LNCaP clone FGC (cell line): ENCODE data around the gene BNC1.

ENCODE experiments used
- DNase-seq: peaks from one replicate; pipeline ENCODE4 v3.0.0-alpha.2; 2011; ENCODE audit warnings: low read depth
- H3K4me3 ChIP-seq: 2 replicates; pipeline ENCODE4 v1.5.1; 2011; ENCODE audit warnings: mild to moderate bottlenecking, low read depth, low read length, control low read depth
- CTCF ChIP-seq: IDR thresholded peaks from 2 replicates; pipeline ENCODE4 v1.5.1; 2012; ENCODE audit warnings: mild to moderate bottlenecking; ENCODE audit not compliant: control insufficient read depth, insufficient read depth; ENCODE audit errors: extremely low read depth

Gene BNC1

GRCh38 chr15:83219026-83219425, 65.4 kb downstream of the BNC1 start:
- TF ChIP-seq CTCF: no peak
- H3K4me3 ChIP-seq: no peak overlapping the region
- DNase-seq: no peak

DNA sequence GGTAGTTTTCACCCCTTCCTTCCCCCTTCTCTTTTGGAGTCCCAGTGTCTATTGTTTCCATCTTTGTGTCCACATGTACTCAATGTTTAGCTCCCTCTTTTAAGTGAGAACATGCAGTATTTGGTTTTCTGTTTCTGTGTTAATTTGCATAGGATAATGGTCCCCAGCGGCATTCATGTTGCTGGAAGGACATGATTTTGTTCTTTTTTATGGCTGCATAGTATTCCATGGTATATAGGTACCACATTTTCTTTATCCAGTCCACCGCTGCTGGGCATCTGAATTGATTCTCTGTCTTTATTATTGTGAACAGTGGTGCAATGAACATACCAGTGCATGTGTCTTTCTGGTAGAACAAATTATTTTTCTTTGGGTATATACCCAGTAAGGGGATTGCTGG, 69.2 kb downstream of the BNC1 start:
- DNase-seq: no peak
- H3K4me3 ChIP-seq: no peak overlapping the region
- no peak for TF ChIP-seq CTCF

DNA sequence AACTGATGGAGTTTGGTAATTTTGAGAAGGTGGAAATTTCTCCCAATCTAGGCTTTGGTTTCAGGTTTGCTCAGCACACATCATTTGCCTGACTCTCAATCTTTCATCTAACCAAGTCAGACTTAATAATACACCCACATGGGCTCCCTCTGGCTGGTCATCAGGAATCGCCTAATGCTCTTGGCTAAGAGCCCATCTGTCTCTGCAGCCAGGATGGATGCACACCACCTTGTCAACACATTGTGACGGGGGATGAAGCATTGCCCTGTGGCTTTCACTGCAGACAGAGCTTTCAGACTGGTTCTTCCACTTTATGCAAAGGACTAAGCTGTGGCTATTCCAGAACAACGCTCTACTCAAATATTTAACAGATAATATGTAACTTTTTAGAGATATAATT, 73.8 kb downstream of the BNC1 start:
- peak; percentile 68 for DNase-seq
- no peak overlapping the region for H3K4me3 ChIP-seq
- no peak for TF ChIP-seq CTCF

- no peak for TF ChIP-seq CTCF
- DNase-seq: no peak
- H3K4me3 ChIP-seq: no peak overlapping the region
These were observed 75.1 kb downstream of the BNC1 start for GRCh38 chr15:83209333-83209732.

GRCh38 chr15:83208367-83208661, 76.2 kb downstream of the BNC1 start:
- no peak for TF ChIP-seq CTCF
- no peak for DNase-seq
- H3K4me3 ChIP-seq: peak overlapping the region; percentile 55

DNA sequence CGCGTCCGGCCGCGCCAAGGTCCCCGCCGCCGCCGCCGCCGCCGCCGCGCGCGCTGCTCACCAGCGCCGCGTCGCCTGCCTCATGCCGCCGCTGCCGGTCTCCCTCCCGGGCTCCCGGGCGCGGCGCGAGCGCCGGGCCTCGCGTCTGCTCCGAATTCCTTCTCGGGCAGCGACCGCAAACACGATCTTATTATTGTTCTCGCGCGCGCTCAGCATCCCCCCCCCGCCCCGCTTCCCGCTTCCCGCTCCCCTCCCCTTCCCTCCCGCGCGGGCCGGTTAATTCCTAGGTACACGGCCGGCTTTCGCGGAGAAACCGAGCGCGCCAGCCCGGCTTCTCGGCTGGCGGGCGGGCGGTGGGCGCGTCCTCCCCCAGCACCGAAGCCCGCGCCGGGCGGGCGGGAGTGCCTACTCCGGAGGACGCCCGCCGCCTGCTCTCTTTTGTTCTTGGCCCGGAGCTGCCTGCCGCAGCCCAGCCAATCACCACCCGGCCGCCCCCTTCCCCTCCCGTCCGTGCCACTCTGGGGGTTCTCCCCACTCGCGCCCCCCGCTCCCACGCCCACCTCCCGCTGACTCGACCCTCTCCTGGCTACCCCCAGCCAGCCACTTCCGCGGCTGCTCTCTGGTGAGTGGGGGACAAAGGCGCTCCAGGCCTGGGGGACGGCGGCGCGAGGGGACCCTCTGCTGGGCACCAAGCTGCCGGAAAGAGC, 76.7 kb downstream of the BNC1 start, which contains the start of gene HDGFL3:
TSS of gene HDGFL3 (minus strand) at position 164 of the 707 bp plus-strand sequence. CDS start 409 bp downstream, outside the sequence.
- peak; percentile 46 for TF ChIP-seq CTCF
- H3K4me3 ChIP-seq: peak within 1 kb of the TSS; percentile 55
- DNase-seq: no peak
